GM21723 (cell line): ENCODE results near the gene STOX1.
"Not testable (repeated sequence)": the region's sequence is repeated elsewhere in the genome, so short reads cannot be mapped to it uniquely, and the experiment has no call there.

ENCODE experiments used
- ATAC-seq: cut with Tn5 transposase; IDR thresholded peaks from one replicate; pipeline ENCODE4 v1.9.1; 2021; ENCODE audit warnings: mild to moderate bottlenecking, moderate library complexity; ENCODE audit not compliant: unreplicated experiment

The STOX1 gene, protein sequence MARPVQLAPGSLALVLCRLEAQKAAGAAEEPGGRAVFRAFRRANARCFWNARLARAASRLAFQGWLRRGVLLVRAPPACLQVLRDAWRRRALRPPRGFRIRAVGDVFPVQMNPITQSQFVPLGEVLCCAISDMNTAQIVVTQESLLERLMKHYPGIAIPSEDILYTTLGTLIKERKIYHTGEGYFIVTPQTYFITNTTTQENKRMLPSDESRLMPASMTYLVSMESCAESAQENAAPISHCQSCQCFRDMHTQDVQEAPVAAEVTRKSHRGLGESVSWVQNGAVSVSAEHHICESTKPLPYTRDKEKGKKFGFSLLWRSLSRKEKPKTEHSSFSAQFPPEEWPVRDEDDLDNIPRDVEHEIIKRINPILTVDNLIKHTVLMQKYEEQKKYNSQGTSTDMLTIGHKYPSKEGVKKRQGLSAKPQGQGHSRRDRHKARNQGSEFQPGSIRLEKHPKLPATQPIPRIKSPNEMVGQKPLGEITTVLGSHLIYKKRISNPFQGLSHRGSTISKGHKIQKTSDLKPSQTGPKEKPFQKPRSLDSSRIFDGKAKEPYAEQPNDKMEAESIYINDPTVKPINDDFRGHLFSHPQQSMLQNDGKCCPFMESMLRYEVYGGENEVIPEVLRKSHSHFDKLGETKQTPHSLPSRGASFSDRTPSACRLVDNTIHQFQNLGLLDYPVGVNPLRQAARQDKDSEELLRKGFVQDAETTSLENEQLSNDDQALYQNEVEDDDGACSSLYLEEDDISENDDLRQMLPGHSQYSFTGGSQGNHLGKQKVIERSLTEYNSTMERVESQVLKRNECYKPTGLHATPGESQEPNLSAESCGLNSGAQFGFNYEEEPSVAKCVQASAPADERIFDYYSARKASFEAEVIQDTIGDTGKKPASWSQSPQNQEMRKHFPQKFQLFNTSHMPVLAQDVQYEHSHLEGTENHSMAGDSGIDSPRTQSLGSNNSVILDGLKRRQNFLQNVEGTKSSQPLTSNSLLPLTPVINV

DNA sequence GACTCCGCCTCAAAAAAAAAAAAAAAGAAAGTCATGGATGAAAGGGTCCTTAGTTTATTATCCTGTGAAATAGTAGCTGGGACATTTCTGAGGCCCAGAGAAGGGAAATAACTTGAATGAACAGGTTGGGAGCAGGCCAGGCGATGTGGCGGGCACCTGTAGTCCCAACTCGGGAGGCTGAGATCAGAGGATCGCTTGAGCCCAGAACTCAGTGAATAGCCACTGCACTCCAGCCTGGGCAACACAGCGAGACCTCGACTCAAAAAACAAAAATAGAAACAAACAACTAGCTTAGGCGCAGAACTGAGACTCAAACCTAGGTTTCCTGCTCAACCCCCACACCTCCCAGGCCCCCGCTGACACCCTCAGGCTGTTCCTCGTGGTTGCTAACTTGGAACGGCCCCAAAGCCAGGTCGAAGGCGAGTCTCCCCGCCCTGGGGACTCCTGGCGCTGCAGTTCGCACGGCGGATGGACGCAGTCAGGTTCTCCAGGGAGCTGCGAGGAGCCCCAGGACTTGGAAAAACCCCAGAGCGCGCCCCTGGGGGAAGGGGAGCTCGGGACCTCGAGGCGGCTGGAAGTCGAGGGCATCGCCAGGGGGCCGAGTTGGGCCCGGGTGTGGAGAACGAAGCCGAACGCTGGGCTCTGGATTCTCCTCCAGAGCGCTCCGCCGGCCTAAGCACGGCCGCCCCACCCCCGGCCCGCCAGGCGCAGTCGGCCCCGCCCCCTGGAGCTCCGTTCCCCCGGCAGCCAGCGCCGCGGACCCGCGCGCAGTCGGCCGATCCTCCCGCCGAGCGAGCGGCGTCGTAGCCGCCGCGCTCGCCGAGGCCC lies at the start of gene STOX1:
TSS of gene STOX1 (plus strand) at position 768 of the 828 bp plus-strand sequence. CDS start 93 bp downstream, outside the sequence.
- ATAC-seq = peak; percentile 85

DNA sequence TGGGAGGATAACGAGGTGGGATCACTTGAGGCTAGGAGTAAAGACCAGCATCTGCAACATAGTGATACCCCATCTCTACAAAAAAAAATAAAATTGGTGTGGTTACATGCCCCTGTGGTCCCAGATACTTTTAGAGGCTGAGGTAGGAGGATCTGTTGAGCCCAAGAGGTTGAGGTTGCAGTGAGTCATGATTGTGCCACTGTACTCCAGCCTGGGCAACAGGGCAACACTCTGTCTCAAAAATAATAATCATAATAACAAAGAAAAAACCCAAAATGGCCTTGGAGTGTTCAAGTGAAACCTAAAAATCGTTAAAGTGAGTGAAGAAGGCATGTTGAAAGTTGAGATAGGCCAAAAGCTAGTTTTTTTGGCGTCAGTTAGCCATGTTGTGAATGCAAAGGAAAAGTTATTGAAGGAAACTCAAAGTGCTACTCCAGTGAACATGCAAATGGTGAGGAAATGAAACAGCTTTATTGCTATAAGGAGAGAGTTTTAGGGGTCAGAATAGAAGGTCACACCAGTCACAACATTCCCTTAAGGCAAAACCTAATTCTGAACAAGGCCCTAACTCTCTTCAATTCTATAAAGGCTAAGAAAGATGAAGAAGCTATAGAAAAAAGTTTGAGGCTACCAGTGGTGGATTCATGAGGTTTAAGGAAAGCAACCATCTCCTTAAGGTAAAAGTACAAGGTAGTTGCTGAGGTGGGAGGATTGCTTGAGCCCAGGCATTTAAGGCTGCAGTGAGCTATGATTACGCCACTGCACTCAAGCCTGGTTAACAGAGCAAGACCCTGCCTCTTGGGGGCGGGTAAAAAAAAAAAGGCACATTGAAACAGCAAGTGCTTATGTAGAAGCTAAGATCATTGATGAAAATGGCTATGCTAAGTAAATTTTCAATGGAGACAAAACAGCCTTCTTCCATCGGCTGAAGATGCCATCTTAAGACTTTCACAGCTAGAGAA lies 45.4 kb upstream of the STOX1 start:
- no peak for ATAC-seq

DNA sequence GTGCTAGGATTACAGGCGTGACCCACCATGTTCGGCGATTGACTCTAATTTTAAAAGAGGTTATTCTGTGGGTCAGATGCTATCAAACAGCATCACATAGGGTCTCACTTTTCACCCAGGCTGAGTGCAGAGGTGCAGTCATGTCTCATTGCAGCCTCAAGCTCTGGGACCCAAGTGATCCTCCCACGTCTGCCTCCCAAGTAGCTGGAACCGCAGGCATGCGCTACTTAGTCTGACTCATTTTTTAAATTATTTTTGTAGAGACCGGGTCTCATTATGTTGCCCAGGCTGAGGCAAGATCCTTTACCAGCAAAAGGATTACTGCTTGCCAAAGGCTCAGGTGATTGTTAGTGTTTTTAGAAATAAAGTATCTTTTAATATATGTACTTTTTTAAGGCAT lies 42.9 kb upstream of the STOX1 start:
- ATAC-seq = no peak

DNA sequence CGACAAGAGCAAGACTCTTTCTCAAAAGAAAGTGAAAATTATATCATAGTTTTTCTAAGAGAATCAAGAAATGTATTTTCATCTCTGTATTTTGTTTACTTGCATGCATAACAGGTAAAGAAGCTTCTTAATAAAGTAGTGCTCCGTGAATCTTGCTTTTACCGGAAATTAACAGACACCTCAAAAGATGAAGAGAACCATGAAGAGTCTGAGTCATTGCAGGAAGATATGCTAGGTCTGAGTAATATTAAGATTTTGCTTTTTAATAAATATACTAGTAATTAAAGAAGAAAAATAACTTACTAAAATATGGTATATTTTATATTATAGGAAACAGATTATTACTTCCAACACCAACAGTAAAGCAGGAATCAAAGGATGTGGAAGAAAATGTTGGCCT lies 39.5 kb upstream of the STOX1 start:
- no peak for ATAC-seq

DNA sequence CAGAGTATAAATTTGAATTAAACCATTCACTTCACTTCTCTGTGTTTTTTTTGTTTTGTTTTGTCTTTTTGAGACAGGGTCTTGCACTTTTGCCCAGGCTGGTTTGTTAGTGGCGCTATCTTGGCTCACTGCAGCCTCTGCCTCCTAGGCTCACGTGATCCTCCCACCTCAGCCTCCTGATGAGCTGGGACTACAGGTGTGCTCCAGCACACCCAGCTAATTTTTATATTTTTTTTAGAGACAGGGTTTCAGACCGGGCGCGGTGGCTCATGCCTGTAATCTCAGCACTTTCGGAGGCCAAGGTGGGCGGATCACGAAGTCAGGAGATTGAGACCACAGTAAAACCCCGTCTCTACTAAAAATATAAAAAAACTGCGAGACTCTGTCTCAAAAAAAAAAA lies 36.9 kb upstream of the STOX1 start:
- no peak for ATAC-seq

DNA sequence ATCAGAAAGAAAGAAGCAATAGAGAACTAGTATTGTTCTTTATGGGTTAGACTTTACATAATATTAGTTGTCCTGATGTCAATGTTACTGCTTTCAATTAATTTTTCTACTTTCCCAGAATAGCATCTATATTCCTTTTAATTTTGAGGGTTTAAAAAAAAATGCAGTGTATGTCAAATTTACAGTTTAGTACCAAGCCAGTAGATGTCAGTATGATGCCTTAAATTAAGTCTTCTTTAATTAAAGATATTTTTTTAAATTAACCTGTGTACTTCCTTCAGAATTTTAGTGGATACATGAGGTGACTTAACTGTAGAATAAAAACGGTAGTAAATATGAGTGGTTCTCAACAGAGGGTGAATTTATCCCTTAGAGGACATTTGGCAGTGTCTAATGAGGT lies 35.2 kb upstream of the STOX1 start:
- no peak for ATAC-seq

DNA sequence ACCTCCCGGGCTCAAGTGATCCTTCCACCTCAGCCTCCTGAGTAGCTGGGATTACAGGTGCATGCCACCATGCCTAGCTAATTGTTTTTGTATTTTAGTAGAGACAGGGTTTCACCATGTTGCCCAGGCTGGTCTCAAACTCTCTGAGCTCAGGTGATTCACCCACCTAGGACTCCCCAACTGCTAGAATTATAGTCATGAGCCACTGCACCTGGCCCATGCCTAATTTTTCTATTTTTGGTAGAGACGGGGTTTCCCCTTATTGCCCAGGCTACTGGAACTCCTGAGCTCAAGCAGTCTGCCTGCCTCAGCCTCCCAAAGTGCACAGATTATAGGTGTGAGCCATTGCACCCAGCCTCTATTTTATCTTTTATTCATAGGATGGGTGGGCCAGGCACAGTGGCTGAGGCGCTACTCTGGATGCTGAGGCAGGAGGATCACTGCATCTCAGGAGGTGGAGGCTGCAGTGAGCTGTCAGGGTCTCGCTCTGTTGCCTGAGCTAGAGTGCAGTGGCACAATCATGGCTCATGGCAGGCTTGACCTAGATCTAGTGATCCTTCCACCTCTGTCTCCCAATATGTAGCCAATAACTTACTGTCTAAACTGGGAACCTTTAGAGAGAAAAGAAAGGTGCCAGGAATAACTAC lies 31.3 kb upstream of the STOX1 start:
- no peak for ATAC-seq

DNA sequence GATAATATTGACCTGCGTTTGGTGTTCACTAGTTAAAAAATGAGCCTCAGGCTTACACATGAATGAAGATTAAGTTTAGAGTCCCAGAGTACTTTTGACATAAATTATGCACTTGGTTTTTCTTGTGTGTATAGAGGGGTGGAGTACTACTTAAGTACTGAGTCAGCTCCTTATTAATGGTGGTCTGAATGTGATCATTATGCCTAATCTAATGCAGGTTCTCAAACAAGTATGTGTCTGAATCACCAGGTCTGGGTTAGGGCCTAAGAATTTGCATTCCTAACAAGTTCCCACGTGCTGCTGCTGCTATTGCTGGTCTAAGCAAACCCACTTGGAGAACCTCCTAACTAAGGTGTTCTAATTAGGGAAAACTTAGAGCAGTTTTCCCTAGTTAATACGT lies 30.7 kb upstream of the STOX1 start:
- no peak for ATAC-seq

DNA sequence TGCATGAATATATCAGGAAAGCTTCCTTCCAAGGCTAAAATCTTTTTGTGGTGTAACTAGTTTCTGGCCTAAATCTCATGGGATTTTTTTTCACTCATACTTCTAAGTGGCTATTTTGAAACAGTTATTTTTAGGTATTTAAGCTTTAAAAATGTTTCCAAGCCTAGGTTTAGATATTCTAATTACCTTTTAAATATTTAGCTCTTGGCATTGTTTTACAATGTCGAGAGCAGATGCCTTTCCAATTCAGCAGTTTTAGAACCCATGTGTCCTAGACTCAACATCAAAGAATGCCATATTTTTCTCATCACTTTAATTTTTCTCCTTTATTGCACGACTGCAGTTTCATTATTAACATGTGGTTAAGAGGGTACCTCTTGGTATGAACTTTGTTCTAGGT lies 27.1 kb upstream of the STOX1 start:
- ATAC-seq = no peak

DNA sequence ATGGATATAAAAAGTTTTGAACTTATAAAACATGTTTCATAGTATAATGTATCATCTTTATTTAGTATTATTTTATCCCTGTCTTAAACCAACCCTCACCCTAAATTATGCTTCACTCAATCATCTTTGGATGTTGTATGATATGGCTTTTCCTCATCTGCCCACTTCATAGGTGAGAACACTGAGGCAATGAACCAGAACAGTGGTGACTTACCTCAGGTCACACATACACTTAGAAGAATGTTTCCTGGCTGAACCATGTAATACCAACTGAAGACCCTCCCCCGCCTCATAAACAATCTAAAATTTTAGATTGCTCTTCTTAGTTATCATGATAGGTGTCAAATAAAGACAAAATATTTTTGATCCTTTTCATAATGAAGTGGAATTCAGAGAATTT lies 22.6 kb upstream of the STOX1 start:
- ATAC-seq = no peak

DNA sequence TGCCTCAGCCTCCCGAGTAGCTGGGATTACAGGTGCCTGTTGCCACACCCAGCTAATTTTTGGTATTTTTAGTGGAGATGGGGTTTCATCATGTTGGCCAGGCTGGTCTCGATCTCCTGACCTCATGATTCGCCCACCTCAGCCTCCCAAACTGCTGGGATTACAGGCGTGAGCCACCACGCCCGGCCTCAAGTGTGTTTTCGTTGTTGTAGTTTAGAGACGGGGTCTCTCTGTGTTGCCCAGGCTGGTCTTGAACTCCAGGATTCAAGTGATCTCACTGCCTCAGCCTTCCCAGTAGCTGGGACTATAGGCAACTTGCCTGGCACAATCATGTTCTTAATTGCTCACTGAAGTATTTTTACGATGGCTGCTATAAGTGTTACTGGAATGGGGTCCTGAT lies 16.5 kb upstream of the STOX1 start:
- not testable (repeated sequence) for ATAC-seq

DNA sequence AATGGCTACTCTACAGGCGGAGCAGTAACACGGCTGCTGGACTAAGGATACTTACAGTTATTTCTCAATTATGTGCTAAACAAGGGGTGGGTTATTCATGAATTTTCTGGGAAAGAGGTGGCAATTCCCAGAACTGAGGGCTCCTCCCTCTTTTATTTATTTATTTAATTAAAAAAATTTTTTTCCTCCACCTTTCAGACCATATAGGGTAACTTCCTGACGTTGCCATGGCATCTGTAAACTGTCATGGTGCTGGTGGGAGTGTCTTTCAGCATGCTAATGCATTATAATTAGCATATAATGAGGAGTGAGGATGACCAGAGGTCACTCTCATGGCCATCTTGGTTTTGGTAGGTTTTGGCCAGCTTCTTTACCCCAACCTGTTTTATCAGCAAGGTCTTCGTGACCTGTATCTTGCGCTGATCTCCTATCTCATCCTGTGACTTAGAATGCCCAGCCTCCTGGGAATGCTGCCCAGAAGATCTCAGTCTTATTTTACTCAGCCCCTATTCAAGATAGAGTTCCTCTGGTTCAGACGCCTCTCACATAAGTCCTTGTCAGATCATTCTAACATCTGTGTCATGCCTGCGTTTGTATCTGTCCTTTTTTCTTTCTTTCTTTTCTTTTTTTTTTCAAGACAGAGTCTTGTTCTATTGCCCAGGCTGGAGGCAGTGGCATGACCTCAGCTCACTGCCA lies 15.9 kb upstream of the STOX1 start:
- no peak for ATAC-seq

DNA sequence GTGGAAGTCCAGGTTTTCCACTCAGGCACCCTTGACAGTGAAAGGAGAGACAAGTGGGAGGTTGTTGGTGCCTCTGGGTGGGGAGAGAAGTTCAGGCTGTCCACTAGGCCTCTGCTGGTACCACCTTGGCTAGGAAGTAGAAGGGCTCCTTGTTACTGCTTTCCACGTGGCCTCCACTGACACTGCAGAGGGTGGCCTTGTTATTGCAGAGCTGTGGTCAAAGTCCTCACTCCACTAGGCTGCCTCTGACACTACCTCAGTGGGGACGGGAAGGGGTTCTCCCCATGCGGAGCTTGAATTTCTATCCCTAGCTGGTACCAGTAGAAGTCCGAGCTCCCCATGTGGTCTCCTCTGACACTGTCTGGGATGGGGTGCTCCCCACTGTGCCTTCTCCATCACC lies 14.9 kb upstream of the STOX1 start:
- ATAC-seq = no peak

DNA sequence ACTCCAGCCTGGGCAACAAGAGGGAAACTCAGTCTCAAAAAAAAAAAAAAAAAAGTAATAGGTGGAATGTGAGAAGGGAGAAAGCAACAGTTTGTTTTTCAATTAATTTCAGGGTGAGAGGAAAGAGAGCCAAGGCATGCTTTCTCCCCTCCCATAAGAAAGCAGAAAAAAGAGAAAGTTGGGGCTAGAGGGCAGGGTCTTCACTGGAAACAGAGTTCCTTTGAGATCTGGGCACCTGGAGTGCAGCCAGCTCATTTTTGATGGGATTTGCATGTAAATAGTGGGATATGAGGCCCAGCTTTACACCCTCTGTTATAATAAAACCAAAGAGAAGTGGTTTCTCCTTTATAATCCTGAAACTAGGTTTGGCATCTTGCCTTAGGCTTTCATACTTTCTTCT lies 13.8 kb upstream of the STOX1 start:
- ATAC-seq = no peak

DNA sequence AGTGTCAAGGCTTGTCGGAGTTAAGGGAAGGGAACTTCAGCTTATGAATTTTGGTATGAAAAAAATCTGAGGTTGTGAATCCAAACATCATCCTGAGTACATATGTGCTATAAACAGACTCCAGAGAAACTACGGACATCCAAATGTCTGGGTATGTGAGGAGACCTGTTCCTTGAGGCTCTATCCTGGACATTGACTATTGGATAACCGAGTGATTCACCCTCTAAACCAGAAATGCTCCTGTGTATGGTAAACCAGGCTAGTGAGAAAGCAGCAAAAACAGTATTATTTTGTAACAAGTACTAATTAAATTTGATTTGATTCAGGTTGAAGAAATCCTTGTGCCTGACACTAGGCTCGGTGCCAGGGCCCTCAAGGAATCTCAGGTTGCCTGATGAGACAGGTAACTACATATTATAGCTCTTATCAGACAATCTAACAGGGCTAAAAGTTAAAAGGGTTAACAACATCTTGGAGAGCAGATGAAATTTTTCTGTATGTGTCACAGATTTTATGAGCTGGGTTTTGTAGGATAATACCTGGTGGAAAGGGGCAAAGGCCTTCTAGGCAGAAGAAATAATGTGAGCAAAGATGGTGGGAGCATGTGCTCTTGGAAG lies 10.4 kb upstream of the STOX1 start:
- no peak for ATAC-seq

DNA sequence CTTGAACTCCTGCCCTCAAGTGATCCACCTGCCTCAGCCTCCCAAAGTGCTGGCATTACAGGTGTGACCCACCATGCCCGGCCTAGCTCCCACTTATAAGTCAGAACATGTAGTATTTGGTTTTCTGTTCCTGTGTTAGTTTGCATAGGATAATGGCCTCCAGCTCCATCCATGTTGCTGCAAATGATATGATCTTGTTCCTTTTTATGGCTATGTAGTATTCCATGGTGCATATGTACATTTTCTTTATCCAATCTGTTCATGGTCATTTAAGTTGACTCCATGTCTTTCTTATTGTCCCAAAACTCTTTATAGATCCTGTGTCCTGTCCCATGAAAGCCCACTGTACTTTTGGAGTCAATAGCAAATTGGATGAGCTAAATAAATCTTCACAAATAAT lies 7.0 kb upstream of the STOX1 start:
- not testable (repeated sequence) for ATAC-seq

DNA sequence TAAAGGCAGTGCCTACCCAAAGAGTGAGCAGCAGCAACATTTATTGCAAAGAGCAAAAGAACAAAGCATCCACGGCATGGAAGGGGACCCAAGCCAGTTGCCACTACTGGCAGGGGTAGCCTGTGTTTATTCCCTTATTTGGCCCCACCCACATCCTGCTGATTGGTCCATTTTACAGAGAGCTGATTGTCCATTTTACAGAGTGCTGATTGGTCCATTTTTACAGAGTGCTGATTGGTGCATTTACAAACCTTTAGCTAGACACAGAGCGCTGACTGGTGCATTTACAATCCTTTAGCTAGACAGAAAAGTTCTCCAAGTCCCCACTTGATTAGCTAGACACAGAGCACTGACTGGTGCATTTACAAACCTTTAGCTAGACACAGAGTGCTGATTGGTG lies 4.7 kb upstream of the STOX1 start:
- not testable (repeated sequence) for ATAC-seq

DNA sequence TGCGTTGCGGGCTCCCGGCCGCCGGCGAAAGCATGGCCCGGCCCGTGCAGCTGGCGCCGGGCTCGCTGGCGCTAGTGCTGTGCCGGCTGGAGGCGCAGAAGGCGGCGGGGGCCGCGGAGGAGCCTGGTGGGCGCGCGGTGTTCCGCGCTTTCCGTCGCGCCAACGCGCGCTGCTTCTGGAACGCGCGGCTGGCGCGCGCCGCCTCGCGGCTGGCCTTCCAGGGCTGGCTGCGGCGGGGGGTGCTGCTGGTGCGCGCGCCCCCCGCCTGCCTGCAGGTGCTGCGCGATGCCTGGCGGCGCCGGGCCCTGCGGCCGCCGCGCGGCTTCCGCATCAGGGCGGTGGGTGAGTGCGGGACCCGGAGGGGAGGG lies 245 bp downstream of the STOX1 start:
- peak; percentile 37 for ATAC-seq
